Osteocyte (in vitro differentiated cells): ENCODE data around the gene CBARP. TPM values are rescaled to one million over a fixed set of nuclear protein-coding genes. Genes with fewer than 3 reads are reported as not detected.

Experiments
- DNase-seq: peaks from one replicate; pipeline ENCODE4 v3.0.0; 2021; ENCODE audit warnings: mixed read lengths; ENCODE audit not compliant: unreplicated experiment; ENCODE audit errors: extremely low spot score
- H3K27ac Mint-ChIP-seq: one replicate; pipeline ENCODE4 v1.8.0; 2021; ENCODE audit warnings: mild to moderate bottlenecking, mixed read lengths; ENCODE audit not compliant: unreplicated experiment
- H3K27me3 Mint-ChIP-seq: one replicate; pipeline ENCODE4 v1.8.0; 2021; ENCODE audit warnings: mixed read lengths; ENCODE audit not compliant: unreplicated experiment
- H3K36me3 Mint-ChIP-seq: one replicate; pipeline ENCODE4 v1.8.0; 2021; ENCODE audit warnings: mixed read lengths; ENCODE audit not compliant: unreplicated experiment
- H3K4me1 Mint-ChIP-seq: one replicate; pipeline ENCODE4 v1.8.0; 2021; ENCODE audit warnings: mixed read lengths; ENCODE audit not compliant: unreplicated experiment
- H3K4me3 Mint-ChIP-seq: one replicate; pipeline ENCODE4 v1.8.0; 2021; ENCODE audit warnings: mild to moderate bottlenecking, moderate library complexity, mixed read lengths; ENCODE audit not compliant: unreplicated experiment
- H3K9me3 Mint-ChIP-seq: one replicate; pipeline ENCODE4 v1.8.0; 2021; ENCODE audit warnings: mixed read lengths; ENCODE audit not compliant: unreplicated experiment
- total RNA-seq: library from RNA; stranded (reverse); gene quantifications from 2 replicates; pipeline ENCODE4 v1.2.1, GENCODE V29; 2021
- TF ChIP-seq, protein P1 (sequence below): fragments of 200-600 bp; sonication (generic); IDR thresholded peaks from 2 replicates; pipeline ENCODE4 v1.5.0; 2021; ENCODE audit warnings: antibody characterized with exemption, mild to moderate bottlenecking, moderate library complexity

CBARP gene
- total RNA-seq, 1 donor from 2014 or later: 6.9 TPM

DNA sequence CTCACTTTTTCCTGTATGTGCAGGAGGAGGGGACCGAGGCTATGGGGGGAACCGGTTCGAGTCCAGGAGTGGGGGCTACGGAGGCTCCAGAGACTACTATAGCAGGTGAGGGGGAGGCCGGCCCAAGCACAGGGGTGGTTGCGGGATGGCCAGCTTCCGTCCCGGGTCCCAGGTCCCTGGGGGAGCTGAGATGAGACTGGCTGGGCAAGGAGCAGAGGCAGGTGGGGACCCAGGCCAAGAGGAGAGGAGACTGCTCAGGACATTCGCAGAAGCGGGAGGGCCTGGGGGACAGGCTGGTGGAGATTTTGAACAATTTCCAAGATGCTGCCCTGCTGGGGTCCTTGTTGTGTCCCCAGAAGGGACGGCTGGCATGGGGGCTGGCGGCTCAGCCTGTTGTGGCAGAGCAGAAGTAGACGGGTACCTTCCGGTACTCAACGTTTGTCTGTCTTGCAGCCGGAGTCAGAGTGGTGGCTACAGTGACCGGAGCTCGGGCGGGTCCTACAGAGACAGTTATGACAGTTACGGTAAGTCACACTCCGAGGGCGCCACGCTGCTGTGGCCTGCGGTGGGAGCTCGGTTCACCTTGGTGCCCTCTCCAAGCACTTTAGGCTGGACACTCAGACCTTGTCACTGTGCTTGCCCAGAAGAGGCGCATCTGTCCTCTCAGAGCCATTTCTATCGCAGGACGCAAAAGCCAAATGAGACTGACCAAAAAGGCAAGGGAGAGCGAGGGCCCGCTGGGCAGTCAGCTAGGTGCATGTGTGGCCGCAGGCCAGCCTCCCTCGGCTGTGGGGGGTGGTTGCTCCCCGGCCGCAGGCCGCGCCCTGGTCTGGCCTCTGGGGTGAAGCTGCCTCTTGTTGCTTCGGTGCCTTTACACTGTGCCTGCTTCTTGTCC lies 34.0 kb upstream of the CBARP start:
- no peaks in the 10 kb centered on the region for H3K27me3 Mint-ChIP-seq
- H3K27ac Mint-ChIP-seq: peak overlapping the region; percentile 62
- peaks cover 66% of the 10 kb centered on the region for H3K4me1 Mint-ChIP-seq
- no peaks in the 10 kb centered on the region for H3K9me3 Mint-ChIP-seq
- no peak for DNase-seq
- TF ChIP-seq, protein P1, sequence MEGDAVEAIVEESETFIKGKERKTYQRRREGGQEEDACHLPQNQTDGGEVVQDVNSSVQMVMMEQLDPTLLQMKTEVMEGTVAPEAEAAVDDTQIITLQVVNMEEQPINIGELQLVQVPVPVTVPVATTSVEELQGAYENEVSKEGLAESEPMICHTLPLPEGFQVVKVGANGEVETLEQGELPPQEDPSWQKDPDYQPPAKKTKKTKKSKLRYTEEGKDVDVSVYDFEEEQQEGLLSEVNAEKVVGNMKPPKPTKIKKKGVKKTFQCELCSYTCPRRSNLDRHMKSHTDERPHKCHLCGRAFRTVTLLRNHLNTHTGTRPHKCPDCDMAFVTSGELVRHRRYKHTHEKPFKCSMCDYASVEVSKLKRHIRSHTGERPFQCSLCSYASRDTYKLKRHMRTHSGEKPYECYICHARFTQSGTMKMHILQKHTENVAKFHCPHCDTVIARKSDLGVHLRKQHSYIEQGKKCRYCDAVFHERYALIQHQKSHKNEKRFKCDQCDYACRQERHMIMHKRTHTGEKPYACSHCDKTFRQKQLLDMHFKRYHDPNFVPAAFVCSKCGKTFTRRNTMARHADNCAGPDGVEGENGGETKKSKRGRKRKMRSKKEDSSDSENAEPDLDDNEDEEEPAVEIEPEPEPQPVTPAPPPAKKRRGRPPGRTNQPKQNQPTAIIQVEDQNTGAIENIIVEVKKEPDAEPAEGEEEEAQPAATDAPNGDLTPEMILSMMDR: no peak
- peak overlapping the region; percentile 65 for H3K4me3 Mint-ChIP-seq
- peaks cover 32% of the 10 kb centered on the region for H3K36me3 Mint-ChIP-seq

DNA sequence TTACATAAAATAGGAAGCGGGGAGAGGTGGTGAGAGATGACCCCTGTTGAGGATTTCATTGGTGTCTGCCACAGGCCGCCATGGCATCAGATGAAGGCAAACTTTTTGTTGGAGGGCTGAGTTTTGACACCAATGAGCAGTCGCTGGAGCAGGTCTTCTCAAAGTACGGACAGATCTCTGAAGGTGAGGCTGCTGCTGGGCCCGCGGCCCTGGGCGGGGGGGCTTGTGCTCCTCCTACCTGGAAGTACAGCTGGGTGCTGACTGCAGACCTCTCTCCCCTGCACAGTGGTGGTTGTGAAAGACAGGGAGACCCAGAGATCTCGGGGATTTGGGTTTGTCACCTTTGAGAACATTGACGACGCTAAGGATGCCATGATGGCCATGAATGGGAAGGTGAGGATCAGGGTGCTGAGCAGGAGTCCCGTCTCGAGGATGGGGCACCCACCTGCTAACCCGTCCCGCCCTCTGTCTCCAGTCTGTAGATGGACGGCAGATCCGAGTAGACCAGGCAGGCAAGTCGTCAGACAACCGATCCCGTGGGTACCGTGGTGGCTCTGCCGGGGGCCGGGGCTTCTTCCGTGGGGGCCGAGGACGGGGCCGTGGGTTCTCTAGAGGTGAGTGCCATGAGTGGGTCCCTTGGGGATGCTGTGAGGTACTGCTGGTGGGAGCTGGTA lies 33.2 kb upstream of the CBARP start:
- peaks cover 32% of the 10 kb centered on the region for H3K36me3 Mint-ChIP-seq
- H3K9me3 Mint-ChIP-seq: no peaks in the 10 kb centered on the region
- H3K27ac Mint-ChIP-seq: peak overlapping the region; percentile 81
- peak overlapping the region; percentile 82 for H3K4me3 Mint-ChIP-seq
- no peaks in the 10 kb centered on the region for H3K27me3 Mint-ChIP-seq
- H3K4me1 Mint-ChIP-seq: peaks cover 63% of the 10 kb centered on the region
- TF ChIP-seq, protein P1: no peak
- no peak for DNase-seq

DNA sequence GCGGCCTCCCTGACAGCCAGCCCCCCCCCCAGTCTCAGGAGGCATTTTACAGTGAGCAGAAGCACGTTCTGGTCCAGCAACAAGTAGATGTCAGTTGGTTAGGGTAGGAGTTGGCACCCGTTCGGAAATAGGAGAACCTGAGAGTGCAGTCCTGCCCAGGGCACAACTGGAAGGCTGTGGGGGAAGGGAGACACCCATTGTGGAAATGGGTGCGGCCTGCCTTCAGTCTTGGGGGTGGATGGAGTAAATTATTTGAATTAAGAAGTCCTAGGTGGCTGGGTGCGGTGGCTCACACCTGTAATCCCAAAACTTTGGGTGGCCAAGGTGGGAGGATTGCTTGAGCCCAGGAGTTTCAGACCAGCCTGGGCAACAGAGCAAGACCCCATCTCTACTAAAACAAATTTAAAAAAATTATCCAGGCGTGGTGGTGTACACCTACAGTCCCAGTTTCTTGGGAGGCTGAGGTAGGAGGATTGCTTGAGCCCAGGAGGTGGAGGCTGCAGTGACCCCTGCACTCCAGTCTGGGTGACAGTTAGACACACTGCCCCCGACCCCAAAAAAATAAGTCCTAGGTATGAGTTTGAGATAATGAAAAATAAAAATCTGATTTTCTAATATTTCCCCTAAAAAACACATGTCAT lies 32.5 kb upstream of the CBARP start:
- no peak for DNase-seq
- peak overlapping the region; percentile 82 for H3K4me3 Mint-ChIP-seq
- peaks cover 32% of the 10 kb centered on the region for H3K36me3 Mint-ChIP-seq
- H3K27me3 Mint-ChIP-seq: no peaks in the 10 kb centered on the region
- peaks cover 70% of the 10 kb centered on the region for H3K4me1 Mint-ChIP-seq
- TF ChIP-seq, protein P1: no peak
- peak overlapping the region; percentile 81 for H3K27ac Mint-ChIP-seq
- no peaks in the 10 kb centered on the region for H3K9me3 Mint-ChIP-seq

DNA sequence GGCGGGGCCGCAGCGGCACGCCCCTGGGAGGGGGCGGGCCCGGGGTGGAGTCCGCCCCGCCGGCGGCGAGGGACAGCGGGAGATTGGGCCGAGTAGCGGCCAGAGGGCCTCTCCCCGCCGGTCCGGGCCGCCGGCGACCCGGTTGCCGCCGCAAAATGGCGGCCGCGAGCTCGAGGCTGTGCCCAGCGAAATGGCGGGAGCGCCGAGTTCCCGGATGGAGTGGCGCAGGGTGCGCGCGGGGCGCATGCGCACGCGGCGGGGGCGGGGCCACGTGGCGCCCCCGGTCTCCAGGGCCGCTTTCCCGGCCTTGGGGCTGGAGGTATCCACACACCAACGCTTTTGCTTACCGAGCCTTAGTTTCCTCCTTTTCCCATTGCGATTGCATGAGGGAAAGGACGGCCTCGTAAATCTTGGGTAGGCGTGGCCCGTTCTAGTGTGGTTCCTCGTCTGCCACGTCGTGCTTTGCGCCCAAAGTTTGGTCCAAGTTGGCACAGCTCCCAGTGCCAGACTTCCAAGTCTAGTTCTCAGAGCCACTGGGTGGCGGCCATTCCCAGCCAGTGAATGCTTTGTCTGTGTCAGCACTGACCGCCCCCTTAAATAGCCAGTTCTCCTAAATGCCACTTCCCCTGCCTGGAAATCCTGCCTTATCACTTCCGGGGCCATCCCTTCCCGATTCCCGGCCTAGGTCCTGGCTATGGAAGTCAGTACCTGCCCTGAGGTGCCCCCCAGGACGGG lies 31.8 kb upstream of the CBARP start:
- Mint-ChIP-seq H3K27me3 (no peaks in the 10 kb centered on the region), H3K4me3 (peak overlapping the region; percentile 82), H3K4me1 (peaks cover 75% of the 10 kb centered on the region), H3K9me3 (no peaks in the 10 kb centered on the region), H3K36me3 (peaks cover 32% of the 10 kb centered on the region), H3K27ac (peak overlapping the region; percentile 81)
- DNase-seq: peak; percentile 96
- TF ChIP-seq, protein P1: no peak
